Fibroblast of skin of left biceps (primary cell): ENCODE data around the gene CTXN1.

ENCODE experiments used
- DNase-seq, 2 experiments: peaks; one replicate each; pipeline ENCODE4 v3.0.0-alpha.2; 2013; ENCODE audit warnings: low read depth in 2 of 2

CTXN1 gene

GRCh38 chr19:7914099-7914498 is 11.8 kb downstream of the CTXN1 start:
- DNase-seq: no peak

GRCh38 chr19:7913652-7914051 is 12.3 kb downstream of the CTXN1 start:
- DNase-seq: no peak

GRCh38 chr19:7912697-7913564 is 13.0 kb downstream of the CTXN1 start:
- DNase-seq: no peak

- DNase-seq: no peak
Observed at GRCh38 chr19:7912144-7912696, 13.7 kb downstream of the CTXN1 start.

- no peak for DNase-seq
Observed at GRCh38 chr19:7911508-7912143, 14.3 kb downstream of the CTXN1 start.

- no peak for DNase-seq
Observed at GRCh38 chr19:7910321-7911161, 15.4 kb downstream of the CTXN1 start.

- no peak for DNase-seq
Observed at GRCh38 chr19:7909471-7910067, 16.4 kb downstream of the CTXN1 start.

- no peak for DNase-seq
Observed at GRCh38 chr19:7908742-7909461, 17.0 kb downstream of the CTXN1 start.

- no peak for DNase-seq
Observed at GRCh38 chr19:7908078-7908699, 17.7 kb downstream of the CTXN1 start.

- no peak for DNase-seq
Observed at GRCh38 chr19:7907544-7907943, 18.4 kb downstream of the CTXN1 start.

GRCh38 chr19:7907122-7907521 is 18.8 kb downstream of the CTXN1 start:
- no peak for DNase-seq

GRCh38 chr19:7905859-7906258 is 20.1 kb downstream of the CTXN1 start:
- DNase-seq: no peak

- DNase-seq: no peak
Observed at GRCh38 chr19:7905268-7905667, 20.7 kb downstream of the CTXN1 start.

GRCh38 chr19:7904074-7905020 is 21.6 kb downstream of the CTXN1 start:
- DNase-seq: no peak

GRCh38 chr19:7903244-7904073 is 22.5 kb downstream of the CTXN1 start, which contains the start of gene MAP2K7:
Gene MAP2K7, plus strand, starts transcription at chr19:7903877. Its CDS starts 68 bp downstream, at chr19:7903945.
- DNase-seq: peak; percentile 97 to 98

- DNase-seq: no peak
Observed at GRCh38 chr19:7902796-7903243, 23.1 kb downstream of the CTXN1 start.

- no peak for DNase-seq
Observed at GRCh38 chr19:7901337-7901736, 24.6 kb downstream of the CTXN1 start.

- DNase-seq: no peak
Observed at GRCh38 chr19:7900931-7901330, 25.0 kb downstream of the CTXN1 start.
